Effector CD8-positive, alpha-beta T cell (primary cell): ENCODE data around the gene PRKCZ.
"Not testable (repeated sequence)": the region's sequence is repeated elsewhere in the genome, so short reads cannot be mapped to it uniquely, and the experiment has no call there.

Experiments used
- DNase-seq: peaks from one replicate; lab custom pipeline; 2025; lab: John Stamatoyannopoulos, UW

PRKCZ gene

GRCh38 chr1:2134621-2135307 is 84.6 kb downstream of the PRKCZ start:
- DNase-seq = no peak

GRCh38 chr1:2135441-2135841 is 85.2 kb downstream of the PRKCZ start:
- DNase-seq = no peak

DNA sequence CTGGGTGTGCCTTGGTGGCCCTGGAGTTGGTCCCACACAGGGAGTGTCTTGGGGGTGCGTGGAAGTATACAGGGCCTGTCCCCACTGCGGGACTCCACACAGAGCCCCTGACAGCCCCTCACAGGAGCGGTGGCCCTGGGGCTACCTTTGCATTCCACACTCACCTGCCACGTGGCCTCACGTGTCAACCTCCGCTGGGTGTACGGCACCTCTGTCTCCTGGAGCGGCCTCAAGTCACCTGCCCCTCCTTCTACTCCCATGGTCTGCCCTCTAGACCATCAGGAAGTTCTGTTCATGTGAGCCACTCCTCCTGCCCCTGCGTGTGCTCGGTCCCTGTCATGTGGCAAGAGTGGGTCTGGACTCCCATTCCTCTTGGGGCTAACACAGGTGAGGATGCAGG is 85.7 kb downstream of the PRKCZ start:
- DNase-seq = no peak

DNA sequence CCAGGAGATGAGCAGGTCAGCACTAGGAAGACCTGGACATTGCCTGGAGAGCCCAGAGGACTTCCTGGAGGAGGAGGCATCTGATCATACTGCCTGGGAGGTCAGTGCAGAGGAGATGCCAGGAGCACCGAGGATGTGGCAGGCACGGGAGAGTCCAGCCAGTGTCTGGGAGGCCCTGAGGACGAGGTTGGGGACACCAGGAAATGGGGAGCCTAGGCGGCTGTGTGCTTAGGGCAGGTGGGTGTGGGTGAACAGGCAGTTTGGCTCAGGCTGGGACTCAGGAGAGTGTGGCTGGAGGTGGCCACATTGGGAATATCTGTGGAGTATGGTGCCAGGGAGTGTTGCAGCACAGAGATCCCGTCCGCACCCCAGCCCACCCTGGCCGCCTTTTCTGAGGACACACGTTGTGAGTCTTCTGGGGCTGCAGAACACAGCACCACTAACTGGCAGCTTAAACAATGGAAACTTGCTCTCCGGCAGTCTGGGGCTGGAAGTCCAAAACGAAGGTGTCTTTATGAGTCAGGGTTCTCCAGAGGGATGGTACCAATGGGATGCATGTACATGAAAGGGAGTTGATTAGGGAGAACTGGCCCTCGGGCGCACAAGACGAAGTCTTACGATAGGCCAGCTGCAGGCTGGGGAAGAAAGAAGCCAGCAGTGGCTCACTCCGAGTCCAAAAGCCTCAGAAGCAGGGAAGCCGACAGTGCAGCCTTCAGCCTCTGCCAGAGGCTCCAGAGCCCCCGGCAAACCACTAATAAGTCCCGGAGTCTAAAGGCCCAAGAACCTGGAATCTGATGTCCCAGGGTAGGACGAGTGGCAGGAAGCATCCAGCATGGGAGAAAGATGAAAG is 86.4 kb downstream of the PRKCZ start:
- no peak for DNase-seq

DNA sequence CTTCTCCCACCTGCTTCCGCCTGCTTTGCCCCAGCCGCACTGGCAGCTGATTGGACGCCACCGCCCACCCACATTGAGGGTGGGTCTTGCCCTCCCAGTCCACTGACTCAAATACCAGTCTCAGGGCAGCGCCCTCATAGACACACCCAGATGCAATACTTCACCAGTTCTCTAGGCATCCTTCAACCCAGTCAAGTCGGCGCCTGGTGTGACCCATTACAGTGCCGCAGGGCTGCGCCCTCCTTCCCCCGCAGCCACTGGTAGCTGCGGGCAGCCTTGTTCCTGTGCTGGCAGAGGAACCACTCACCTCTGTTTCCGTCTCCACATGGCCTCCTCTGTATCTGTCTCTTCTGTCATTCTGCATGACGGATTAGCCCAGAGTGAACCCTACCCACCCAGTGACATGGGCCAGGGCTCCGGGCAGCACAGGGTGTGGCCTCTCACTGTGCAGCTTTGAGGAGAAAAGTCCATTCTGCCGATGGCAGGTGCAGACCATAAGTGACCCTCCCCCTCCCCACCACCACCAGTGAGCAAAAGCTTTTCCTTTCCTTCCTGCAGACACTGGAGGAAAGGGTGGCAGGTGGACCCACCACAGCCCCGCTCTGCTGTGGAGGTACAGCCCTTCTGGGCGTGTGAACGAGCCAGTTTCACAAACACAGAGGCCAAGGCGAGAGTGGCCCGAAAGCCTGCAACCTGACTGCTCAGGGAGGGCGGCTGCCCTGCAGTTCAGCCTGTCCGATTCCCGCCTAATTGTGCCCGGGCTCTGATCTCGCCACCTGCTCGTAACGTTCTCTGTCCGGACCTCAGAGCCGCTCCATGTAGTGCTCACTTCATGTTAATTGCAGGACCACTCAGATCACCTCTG is 87.3 kb downstream of the PRKCZ start:
- no peak for DNase-seq

GRCh38 chr1:2139156-2139555 is 88.9 kb downstream of the PRKCZ start:
- DNase-seq = not testable (repeated sequence)

DNA sequence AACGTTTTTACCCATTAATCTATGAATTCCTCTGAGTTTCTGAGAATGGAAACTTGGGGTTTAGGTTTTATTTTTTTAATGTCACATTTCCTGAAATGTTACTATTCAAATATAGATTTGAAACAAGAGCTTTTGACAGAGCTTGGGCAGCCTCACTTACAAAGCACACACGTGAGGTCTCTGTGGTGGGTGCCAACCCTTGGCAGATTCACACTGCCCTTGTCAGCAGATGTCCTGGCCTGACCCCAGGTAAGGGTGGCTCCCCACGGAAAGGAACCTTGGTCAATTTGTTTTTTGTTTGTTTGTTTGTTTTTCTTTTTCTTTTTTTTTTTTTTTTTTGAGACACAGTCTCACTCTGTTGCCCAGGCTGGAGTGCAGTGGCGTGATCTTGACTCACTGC is 90.8 kb downstream of the PRKCZ start:
- no peak for DNase-seq

DNA sequence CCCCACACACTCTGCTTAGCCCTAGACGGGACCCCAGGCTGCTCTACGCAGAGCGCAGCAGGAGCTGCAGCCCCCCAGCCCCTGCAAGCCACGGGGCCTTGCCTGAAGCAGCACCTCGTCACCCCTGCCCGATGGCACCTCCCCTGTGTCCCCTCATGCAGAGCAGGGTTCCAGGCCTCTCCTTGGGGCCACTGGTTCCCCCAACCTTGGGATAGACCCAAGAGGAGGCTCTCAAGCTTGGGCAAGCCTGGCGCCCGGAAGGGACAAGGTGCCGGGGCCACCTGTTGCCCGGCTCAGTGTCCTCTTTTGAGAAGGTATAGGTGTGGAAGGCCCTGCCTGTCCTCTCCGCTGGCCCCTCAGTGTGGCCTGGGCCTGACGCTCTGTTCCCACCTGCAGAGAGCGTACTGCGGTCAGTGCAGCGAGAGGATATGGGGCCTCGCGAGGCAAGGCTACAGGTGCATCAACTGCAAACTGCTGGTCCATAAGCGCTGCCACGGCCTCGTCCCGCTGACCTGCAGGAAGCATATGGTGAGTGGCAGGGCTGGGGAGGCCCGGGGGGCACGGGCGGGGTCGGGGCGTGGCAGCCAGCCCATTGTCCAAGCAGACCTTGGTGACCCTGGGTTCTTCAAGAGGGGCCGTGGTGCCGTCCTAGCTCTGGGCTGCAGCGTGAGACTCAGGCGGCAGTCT is 93.7 kb downstream of the PRKCZ start:
- no peak for DNase-seq

- no peak for DNase-seq
Measured at GRCh38 chr1:2144501-2145090, 94.4 kb downstream of the PRKCZ start.

DNA sequence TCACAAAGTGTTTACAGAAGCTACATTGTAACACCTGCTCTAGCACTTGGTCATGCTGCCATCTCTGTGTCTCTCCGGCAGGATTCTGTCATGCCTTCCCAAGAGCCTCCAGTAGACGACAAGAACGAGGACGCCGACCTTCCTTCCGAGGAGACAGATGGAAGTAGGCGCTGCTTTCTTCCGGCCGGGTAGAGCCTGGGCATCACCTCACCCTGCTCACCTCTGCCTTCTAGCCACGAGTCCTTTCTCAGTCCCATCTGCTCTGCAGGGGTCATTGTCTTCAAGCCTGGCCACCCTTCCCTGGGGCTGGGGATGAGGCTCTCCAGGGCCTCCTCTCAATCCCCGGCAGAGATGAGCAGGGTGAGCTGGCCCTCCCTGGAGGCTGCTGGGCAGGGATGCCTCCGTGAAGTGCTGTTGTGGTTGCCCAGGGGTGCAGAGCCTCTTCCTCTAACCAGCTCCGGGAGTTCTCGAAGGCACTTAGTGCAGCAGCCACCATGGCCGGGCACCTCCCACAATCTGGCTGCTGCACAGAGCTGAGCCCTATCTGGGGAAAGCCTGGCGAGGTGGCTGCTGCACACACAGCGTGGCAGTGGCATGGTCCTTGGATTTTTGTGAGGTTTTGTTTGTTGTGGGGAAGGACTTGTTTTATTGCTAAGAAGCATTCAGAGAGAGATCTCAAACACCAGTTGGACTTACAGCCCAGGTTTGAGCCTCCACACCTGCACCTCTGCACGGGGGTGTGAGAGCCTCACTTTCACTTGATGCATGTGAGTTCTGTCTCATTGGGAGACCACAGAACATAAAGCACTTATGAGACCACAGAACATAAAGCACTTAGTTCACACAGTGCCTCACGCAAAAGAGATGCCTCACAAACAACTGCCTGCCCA is 96.0 kb downstream of the PRKCZ start:
- no peak for DNase-seq

- DNase-seq = no peak
Measured at GRCh38 chr1:2146836-2147517, 96.8 kb downstream of the PRKCZ start.

GRCh38 chr1:2147869-2148268 is 97.7 kb downstream of the PRKCZ start:
- DNase-seq = not testable (repeated sequence)

- peak; percentile 23 for DNase-seq
Measured at GRCh38 chr1:2148691-2149090, 98.5 kb downstream of the PRKCZ start.

- DNase-seq = no peak
Measured at GRCh38 chr1:2150801-2151200, 100.6 kb downstream of the PRKCZ start.

DNA sequence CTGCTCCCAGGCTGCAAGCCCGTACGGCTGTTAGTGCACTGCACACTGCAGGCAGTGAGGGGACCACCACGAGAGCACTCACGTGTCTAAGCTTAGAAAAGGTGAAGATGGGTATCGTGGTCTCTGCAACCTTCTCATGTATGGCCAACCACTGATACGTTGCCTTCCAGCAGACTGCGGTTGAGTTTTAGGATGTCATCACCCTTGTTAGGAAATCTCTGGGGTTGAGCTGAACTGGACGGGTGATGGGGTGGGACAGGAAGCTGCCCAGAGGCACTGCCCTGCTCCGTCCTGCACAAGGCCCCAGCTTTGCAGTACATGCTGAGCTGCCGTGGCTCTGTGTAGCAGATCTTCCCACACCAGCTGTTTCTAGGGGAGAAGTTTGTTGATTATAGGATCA is 101.0 kb downstream of the PRKCZ start:
- no peak for DNase-seq

- DNase-seq = no peak
Measured at GRCh38 chr1:2151911-2152310, 101.7 kb downstream of the PRKCZ start.

DNA sequence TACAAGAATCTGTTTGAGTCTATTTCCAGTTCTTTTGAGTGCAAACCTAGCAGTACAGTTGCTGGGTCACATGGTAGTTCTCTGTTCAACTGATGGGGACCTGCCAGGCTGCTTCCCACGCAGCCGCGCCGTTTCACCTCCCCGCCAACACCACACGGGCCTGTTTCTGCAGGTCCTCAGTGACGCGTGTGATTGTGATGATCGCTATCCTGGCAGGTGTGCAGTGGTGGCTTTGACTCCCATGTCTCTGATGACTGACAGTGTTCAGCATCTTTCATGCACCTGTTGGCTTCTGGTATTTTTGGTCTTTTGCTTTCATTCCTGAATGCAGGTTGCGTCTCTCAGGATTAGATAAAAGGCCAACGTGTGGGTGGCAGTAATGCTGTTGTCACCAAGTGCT is 102.7 kb downstream of the PRKCZ start:
- no peak for DNase-seq

- no peak for DNase-seq
Measured at GRCh38 chr1:2154022-2154421, 103.8 kb downstream of the PRKCZ start.

- DNase-seq = no peak
Measured at GRCh38 chr1:2155147-2155598, 105.0 kb downstream of the PRKCZ start.

GRCh38 chr1:2155788-2156187 is 105.6 kb downstream of the PRKCZ start:
- DNase-seq = no peak
